Middle frontal gyrus (tissue), 1 donor: Measurements from ENCODE around the gene GJA8.
"Not testable (repeated sequence)": the region's sequence is repeated elsewhere in the genome, so short reads cannot be mapped to it uniquely, and the experiment has no call there.

Experiments
- DNase-seq: peaks from one replicate; pipeline ENCODE4 v3.0.0-alpha.2; 2015; ENCODE audit warnings: low spot score; ENCODE audit errors: extremely low spot score

Gene GJA8

DNA sequence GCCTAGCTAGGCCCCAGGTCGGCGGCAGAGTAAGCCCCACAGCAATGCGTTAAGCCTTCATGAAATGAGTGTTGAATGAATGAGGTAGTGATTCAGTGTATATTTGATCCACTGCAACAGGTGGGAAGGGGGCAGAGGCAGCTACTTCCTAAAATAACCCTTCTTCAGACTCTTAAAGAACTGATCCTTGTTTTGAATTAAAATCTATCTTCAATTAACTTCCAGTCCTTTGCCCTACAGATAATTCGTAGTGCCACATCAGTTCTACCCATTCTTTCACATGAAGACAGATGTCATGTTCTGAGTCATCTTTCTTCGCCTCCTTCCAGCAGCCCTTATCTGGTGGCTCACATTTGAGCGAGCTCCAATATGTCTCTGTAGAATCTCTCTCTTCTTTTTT is 24.6 kb downstream of the GJA8 start:
- DNase-seq = not testable (repeated sequence)

DNA sequence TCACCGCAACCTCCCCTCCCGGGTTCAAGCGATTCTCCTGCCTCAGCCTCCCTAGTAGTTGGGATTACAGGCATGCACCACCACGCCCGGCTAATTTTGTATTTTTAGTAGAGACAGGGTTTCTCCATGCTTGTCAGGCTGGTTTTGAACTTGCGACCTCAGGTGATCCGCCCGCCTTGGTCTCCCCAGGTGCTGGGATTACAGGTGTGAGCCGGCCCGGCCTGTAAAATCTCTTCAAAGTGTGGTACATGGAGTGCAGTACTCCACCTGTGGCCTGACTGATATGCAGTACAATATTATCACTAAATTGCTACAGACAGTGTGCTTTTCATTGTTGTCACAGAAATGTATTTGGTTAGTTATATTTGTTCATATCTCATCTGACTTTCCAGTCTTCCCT is 25.1 kb downstream of the GJA8 start:
- not testable (repeated sequence) for DNase-seq

- peak; percentile 79 for DNase-seq
Measured at GRCh38 chr1:147928236-147929132, 25.9 kb downstream of the GJA8 start, which contains the start of gene GPR89B. TSS of gene GPR89B (plus strand) at chr1:147928420. CDS start at chr1:147928537, 117 bp downstream.

DNA sequence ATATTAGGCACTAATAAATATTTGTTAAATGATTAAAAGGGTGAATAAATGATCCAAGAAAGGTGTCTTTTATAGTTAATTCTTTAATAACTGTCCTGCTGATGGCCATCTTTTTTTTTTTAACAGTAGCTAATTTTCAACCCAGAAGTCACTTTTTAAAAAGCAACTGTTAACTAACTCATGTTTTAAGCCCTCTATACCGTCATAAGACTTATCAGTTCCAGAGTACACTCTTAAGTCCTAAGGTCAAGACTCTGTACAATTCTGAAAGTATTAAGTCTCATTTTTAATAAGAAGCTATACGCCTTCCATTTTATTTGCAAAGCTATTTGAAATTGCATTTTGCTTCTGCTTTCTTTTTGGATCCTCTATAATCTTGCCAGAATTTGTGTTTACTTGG is 28.5 kb downstream of the GJA8 start:
- DNase-seq = not testable (repeated sequence)

DNA sequence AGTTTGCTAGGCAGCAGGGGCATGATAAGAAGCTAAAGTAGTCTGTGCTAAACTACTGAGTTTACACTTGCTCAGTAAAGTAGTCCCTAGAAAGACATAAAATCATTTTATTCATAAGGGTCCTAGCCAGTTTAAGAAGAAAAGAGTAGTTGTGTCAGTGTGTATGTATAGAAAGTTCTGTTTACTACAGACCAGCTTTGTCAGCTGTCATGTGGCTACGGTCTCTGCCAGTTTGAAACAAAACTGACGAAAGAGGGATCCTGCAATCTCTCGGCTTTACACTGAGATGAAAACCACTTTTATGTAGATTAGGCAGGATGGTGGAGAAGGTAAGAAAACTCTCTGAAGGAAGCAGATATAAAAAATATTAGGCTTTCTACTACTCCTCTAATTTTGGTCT is 32.7 kb downstream of the GJA8 start:
- not testable (repeated sequence) for DNase-seq

GRCh38 chr1:147940456-147940855 is 37.9 kb downstream of the GJA8 start:
- not testable (repeated sequence) for DNase-seq

DNA sequence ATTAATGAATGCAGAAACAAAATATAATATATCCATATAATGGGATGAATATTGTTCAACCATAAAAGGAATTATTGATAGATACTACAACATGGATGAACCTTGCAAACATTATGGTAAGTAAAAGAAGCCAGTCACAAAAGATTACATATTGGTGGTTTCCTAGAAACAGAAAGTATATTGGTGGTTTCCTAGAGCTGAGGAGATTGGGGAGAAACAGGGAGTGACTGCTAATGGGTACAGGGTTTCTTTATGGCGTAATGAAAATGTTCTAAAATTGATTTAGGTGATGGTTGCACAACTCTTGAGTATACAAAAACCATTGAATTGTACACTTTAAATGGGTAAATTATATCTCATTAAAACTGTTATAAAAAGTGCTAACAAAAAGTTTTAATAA is 40.0 kb downstream of the GJA8 start:
- not testable (repeated sequence) for DNase-seq

DNA sequence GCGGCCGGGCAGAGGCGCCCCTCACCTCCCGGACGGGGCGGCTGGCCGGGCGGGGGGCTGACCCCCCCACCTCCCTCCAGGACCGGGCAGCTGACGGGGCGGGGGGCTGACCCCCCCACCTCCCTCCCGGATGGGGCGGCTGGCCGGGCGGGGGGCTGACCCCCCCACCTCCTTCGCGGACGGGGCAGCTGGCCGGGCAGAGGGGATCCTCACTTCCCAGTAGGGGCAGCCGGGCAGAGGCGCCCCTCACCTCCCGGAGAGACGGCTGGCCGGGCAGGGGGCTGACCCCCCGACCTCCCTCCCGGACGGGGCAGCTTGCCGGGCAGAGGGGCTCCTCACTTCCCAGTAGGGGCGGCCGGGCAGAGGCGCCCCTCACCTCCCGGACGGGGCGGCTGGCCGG is 46.9 kb downstream of the GJA8 start:
- DNase-seq = not testable (repeated sequence)
